ENCODE measurements around the gene CCDC85B.

DNA sequence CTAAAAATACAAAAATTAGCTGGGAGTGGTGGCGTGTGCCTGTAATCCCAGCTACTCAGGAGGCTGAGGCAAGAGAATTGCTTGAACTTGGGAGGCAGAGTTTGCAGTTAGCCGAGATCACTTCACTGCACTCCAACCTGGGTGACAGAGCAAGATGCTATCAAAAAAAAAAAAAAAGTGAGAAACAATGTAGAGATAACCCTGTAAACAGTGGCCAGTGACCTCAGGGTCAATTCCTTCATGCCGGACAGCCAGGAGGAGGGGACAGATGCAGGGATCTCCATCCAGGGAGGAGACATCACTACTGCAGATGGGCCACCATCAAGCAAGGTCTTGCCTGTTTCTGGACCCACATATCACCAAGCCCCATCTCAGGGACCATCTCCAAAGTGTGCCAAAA, 42.7 kb upstream of the CCDC85B start:
- TF ChIP-seq, protein P1, sequence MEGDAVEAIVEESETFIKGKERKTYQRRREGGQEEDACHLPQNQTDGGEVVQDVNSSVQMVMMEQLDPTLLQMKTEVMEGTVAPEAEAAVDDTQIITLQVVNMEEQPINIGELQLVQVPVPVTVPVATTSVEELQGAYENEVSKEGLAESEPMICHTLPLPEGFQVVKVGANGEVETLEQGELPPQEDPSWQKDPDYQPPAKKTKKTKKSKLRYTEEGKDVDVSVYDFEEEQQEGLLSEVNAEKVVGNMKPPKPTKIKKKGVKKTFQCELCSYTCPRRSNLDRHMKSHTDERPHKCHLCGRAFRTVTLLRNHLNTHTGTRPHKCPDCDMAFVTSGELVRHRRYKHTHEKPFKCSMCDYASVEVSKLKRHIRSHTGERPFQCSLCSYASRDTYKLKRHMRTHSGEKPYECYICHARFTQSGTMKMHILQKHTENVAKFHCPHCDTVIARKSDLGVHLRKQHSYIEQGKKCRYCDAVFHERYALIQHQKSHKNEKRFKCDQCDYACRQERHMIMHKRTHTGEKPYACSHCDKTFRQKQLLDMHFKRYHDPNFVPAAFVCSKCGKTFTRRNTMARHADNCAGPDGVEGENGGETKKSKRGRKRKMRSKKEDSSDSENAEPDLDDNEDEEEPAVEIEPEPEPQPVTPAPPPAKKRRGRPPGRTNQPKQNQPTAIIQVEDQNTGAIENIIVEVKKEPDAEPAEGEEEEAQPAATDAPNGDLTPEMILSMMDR (IDR thresholded peaks at IDR 0.05) = no peak
- TF ChIP-seq, protein P2, sequence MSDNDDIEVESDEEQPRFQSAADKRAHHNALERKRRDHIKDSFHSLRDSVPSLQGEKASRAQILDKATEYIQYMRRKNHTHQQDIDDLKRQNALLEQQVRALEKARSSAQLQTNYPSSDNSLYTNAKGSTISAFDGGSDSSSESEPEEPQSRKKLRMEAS (CRISPR knock-in tag; IDR thresholded peaks at IDR 0.05) = no peak
- TF ChIP-seq SP1 (CRISPR knock-in tag; conservative IDR thresholded peaks at IDR 0.05) (no peak), ZNF416 (CRISPR knock-in tag; IDR thresholded peaks at IDR 0.05) (no peak), TEAD4 (CRISPR knock-in tag; IDR thresholded peaks at IDR 0.05) (no peak), NR3C1 (CRISPR knock-in tag; conservative IDR thresholded peaks at IDR 0.05; ENCODE audit: low read depth) (no peak), NR2C2 (CRISPR knock-in tag; IDR thresholded peaks at IDR 0.05) (no peak)
- TF ChIP-seq, protein P3, sequence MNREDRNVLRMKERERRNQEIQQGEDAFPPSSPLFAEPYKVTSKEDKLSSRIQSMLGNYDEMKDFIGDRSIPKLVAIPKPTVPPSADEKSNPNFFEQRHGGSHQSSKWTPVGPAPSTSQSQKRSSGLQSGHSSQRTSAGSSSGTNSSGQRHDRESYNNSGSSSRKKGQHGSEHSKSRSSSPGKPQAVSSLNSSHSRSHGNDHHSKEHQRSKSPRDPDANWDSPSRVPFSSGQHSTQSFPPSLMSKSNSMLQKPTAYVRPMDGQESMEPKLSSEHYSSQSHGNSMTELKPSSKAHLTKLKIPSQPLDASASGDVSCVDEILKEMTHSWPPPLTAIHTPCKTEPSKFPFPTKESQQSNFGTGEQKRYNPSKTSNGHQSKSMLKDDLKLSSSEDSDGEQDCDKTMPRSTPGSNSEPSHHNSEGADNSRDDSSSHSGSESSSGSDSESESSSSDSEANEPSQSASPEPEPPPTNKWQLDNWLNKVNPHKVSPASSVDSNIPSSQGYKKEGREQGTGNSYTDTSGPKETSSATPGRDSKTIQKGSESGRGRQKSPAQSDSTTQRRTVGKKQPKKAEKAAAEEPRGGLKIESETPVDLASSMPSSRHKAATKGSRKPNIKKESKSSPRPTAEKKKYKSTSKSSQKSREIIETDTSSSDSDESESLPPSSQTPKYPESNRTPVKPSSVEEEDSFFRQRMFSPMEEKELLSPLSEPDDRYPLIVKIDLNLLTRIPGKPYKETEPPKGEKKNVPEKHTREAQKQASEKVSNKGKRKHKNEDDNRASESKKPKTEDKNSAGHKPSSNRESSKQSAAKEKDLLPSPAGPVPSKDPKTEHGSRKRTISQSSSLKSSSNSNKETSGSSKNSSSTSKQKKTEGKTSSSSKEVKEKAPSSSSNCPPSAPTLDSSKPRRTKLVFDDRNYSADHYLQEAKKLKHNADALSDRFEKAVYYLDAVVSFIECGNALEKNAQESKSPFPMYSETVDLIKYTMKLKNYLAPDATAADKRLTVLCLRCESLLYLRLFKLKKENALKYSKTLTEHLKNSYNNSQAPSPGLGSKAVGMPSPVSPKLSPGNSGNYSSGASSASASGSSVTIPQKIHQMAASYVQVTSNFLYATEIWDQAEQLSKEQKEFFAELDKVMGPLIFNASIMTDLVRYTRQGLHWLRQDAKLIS (CRISPR knock-in tag; IDR thresholded peaks at IDR 0.05; ENCODE audit: borderline replicate concordance) = no peak
- TF ChIP-seq, protein P4, sequence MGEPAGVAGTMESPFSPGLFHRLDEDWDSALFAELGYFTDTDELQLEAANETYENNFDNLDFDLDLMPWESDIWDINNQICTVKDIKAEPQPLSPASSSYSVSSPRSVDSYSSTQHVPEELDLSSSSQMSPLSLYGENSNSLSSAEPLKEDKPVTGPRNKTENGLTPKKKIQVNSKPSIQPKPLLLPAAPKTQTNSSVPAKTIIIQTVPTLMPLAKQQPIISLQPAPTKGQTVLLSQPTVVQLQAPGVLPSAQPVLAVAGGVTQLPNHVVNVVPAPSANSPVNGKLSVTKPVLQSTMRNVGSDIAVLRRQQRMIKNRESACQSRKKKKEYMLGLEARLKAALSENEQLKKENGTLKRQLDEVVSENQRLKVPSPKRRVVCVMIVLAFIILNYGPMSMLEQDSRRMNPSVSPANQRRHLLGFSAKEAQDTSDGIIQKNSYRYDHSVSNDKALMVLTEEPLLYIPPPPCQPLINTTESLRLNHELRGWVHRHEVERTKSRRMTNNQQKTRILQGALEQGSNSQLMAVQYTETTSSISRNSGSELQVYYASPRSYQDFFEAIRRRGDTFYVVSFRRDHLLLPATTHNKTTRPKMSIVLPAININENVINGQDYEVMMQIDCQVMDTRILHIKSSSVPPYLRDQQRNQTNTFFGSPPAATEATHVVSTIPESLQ (CRISPR knock-in tag; IDR thresholded peaks at IDR 0.05) = no peak
